ENCODE results near the gene FOXB2. TPM values are rescaled to one million over a fixed set of nuclear protein-coding genes. Genes with fewer than 3 reads are reported as not detected.

Gene FOXB2
- total RNA-seq, 5 donors from 2014 or later (not counting 1 experiment from before 2014, with no cell fraction given): not detected

GRCh38 chr9:77019926-77020412, 514 bp downstream of the FOXB2 start:
- H3K4me1 ChIP-seq (ENCODE audit: control insufficient read depth in 1 of 2, extremely low read depth in 1 of 2, insufficient read depth in 2 of 2, low read length in 2 of 2): peaks cover 0 to 29% of the 10 kb centered on the region in 2 experiments
- H3K4me3 ChIP-seq (ENCODE audit: control insufficient read depth in 1 of 2, extremely low read depth in 1 of 2, low read length in 1 of 2): peak overlapping the region in 1 of 2 donors; percentile 40
- H3K9me3 Mint-ChIP-seq: no peaks in the 10 kb centered on the region
- H3K27me3 Mint-ChIP-seq: peaks cover 58 to 84% of the 10 kb centered on the region in 2 donors
- ATAC-seq (replicated peaks in 1 of 4): no peak
- no peak for DNase-seq
- H3K27me3 ChIP-seq (replicated peaks in 1 of 2; ENCODE audit: control insufficient read depth in 2 of 2, extremely low read depth in 1 of 2, insufficient read depth in 2 of 2, low read length in 1 of 2): peaks cover 26 to 90% of the 10 kb centered on the region in 2 experiments
- CTCF ChIA-PET: no interaction called here
- peaks cover 37 to 45% (median 40%) of the 10 kb centered on the region in 3 donors for H3K4me1 Mint-ChIP-seq
- H3K27ac ChIP-seq (ENCODE audit: low read length): no peak overlapping the region
- 6% methylated on average over 41 of the region's 58 CpGs for WGBS (ENCODE audit: insufficient coverage)
- no peaks in the 10 kb centered on the region for H3K9me3 ChIP-seq
- H3K27ac Mint-ChIP-seq: no peak overlapping the region
- peak overlapping the region in 1 of 3 donors; percentile 66 for H3K4me3 Mint-ChIP-seq
- POLR2A ChIA-PET: no interaction called here
- H3K36me3 ChIP-seq (ENCODE audit: control insufficient read depth in 2 of 2, extremely low read depth in 1 of 2, insufficient read depth in 1 of 2, low read length in 1 of 2): no peaks in the 10 kb centered on the region
- no peaks in the 10 kb centered on the region for H3K36me3 Mint-ChIP-seq

- ChIA-PET POLR2A (no interaction called here), CTCF (no interaction called here)
- H3K4me1 Mint-ChIP-seq: peaks cover 37 to 43% (median 39%) of the 10 kb centered on the region in 3 donors
- no peak overlapping the region for H3K27ac ChIP-seq (ENCODE audit: low read length)
- peaks cover 0 to 29% of the 10 kb centered on the region in 2 experiments for H3K4me1 ChIP-seq (ENCODE audit: control insufficient read depth in 1 of 2, extremely low read depth in 1 of 2, insufficient read depth in 2 of 2, low read length in 2 of 2)
- H3K36me3 ChIP-seq (ENCODE audit: control insufficient read depth in 2 of 2, extremely low read depth in 1 of 2, insufficient read depth in 1 of 2, low read length in 1 of 2): no peaks in the 10 kb centered on the region
- no peak overlapping the region for H3K27ac Mint-ChIP-seq
- H3K9me3 Mint-ChIP-seq: no peaks in the 10 kb centered on the region
- 7% methylated on average over 66 of the region's 75 CpGs for WGBS (ENCODE audit: insufficient coverage)
- DNase-seq: no peak
- peak in 1 of 4 experiments; percentile 45 for ATAC-seq (replicated peaks in 1 of 4)
- no peaks in the 10 kb centered on the region for H3K9me3 ChIP-seq
- H3K27me3 Mint-ChIP-seq: peaks cover 60 to 82% of the 10 kb centered on the region in 2 donors
- H3K4me3 ChIP-seq (ENCODE audit: control insufficient read depth in 1 of 2, extremely low read depth in 1 of 2, low read length in 1 of 2): peak overlapping the region in 1 of 2 donors; percentile 40
- peaks cover 25 to 83% of the 10 kb centered on the region in 2 experiments for H3K27me3 ChIP-seq (replicated peaks in 1 of 2; ENCODE audit: control insufficient read depth in 2 of 2, extremely low read depth in 1 of 2, insufficient read depth in 2 of 2, low read length in 1 of 2)
- H3K4me3 Mint-ChIP-seq: peak overlapping the region in 2 of 3 donors; percentile 51 to 58
- H3K36me3 Mint-ChIP-seq: no peaks in the 10 kb centered on the region
Observed at GRCh38 chr9:77020413-77021290, 1.2 kb downstream of the FOXB2 start.

DNA sequence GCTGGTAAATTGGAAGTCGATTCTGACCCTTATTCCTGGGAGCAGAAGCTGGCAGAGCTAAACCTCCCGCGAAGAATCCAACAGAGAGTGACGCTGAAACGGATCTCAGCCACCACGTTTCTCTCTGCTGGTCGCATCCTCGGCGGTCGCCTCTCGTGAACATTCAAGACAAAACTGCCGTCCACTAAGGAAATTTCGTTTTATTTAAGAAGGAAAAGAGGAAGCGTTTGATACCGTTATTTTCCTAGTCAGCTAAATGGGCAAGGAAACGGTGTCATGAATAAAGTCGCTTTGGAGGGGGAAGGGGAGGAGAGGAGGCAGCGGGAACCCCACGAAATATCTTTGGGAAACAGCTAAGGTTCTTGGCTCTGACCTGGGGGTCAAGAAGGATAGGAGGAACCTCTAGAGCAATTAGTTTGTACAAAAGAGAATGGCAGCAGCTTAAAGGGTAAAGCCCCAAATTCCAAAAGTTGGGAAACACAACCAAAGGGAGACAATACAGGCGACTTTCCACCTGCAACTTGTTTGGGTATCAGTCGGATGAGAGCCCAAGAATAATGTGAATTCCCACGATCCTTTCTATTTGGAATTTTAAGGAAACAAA, 1.9 kb downstream of the FOXB2 start:
- no peaks in the 10 kb centered on the region for H3K36me3 Mint-ChIP-seq
- no peaks in the 10 kb centered on the region for H3K9me3 ChIP-seq
- peak overlapping the region in 2 of 3 donors; percentile 39 to 58 for H3K4me3 Mint-ChIP-seq
- H3K4me3 ChIP-seq (ENCODE audit: control insufficient read depth in 1 of 2, extremely low read depth in 1 of 2, low read length in 1 of 2): peak overlapping the region in 1 of 2 donors; percentile 44
- H3K27ac ChIP-seq (ENCODE audit: low read length): no peak overlapping the region
- DNase-seq: no peak
- H3K36me3 ChIP-seq (ENCODE audit: control insufficient read depth in 2 of 2, extremely low read depth in 1 of 2, insufficient read depth in 1 of 2, low read length in 1 of 2): no peaks in the 10 kb centered on the region
- POLR2A ChIA-PET: no interaction called here
- no peaks in the 10 kb centered on the region for H3K9me3 Mint-ChIP-seq
- peaks cover 65 to 82% of the 10 kb centered on the region in 2 donors for H3K27me3 Mint-ChIP-seq
- H3K4me1 ChIP-seq (ENCODE audit: control insufficient read depth in 1 of 2, extremely low read depth in 1 of 2, insufficient read depth in 2 of 2, low read length in 2 of 2): peaks cover 0 to 29% of the 10 kb centered on the region in 2 experiments
- CTCF ChIA-PET: no interaction called here
- WGBS (ENCODE audit: insufficient coverage): 6% methylated on average over 16 of the region's 22 CpGs
- H3K4me1 Mint-ChIP-seq: peaks cover 37 to 42% (median 39%) of the 10 kb centered on the region in 3 donors
- no peak overlapping the region for H3K27ac Mint-ChIP-seq
- no peak for ATAC-seq (replicated peaks in 1 of 4)
- peaks cover 25 to 77% of the 10 kb centered on the region in 2 experiments for H3K27me3 ChIP-seq (replicated peaks in 1 of 2; ENCODE audit: control insufficient read depth in 2 of 2, extremely low read depth in 1 of 2, insufficient read depth in 2 of 2, low read length in 1 of 2)

DNA sequence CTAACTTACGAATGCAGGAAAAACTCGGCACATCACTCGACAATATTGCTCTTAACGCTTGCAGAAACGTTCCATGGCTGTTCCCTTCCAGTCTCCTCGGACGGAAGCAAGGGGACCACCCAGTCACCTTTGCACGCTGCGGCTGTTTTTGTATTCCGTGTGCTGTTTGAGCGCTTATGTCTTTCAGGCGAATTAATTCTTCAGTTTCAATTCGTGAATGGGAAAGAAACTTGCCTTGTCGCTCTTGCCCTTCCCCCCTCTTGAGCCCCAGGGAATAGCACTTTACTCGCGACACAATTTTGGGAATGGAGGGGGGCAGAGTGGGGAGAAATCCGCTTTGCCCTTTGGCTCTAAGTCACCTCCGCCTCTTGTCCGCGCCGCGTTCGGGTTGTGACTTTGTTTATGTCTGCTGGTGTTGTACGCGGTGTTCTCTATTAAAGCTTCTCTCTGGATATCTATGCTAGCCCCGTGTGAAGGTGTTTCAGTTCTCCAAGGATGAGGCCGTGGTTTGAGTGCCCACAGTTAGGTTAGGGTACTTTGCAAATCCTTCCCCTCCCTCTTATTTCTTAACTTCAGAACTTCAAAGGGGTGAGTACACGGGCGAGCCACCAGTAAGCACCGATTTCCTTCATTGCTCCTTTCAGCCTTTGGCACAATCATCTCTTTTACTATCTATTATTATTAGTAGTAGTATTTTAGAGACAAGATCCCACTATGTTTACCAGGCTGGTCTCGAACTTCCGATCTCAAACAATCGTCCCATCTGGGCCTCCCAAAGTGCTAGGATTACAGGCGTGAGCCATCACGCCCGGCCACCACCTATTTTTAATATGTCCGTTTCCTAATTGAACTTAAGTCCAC, 2.7 kb downstream of the FOXB2 start:
- no peaks in the 10 kb centered on the region for H3K9me3 ChIP-seq
- no peaks in the 10 kb centered on the region for H3K36me3 ChIP-seq (ENCODE audit: control insufficient read depth in 2 of 2, extremely low read depth in 1 of 2, insufficient read depth in 1 of 2, low read length in 1 of 2)
- ATAC-seq (replicated peaks in 1 of 4) (no peak), DNase-seq (no peak)
- Mint-ChIP-seq H3K9me3 (no peaks in the 10 kb centered on the region), H3K4me3 (peak overlapping the region in 2 of 3 donors; percentile 11 to 58), H3K36me3 (no peaks in the 10 kb centered on the region), H3K27me3 (peaks cover 60 to 75% of the 10 kb centered on the region in 2 donors), H3K27ac (no peak overlapping the region), H3K4me1 (peaks cover 37 to 41% (median 37%) of the 10 kb centered on the region in 3 donors)
- H3K4me3 ChIP-seq (ENCODE audit: control insufficient read depth in 1 of 2, extremely low read depth in 1 of 2, low read length in 1 of 2): peak overlapping the region in 1 of 2 donors; percentile 44
- CTCF ChIA-PET: no interaction called here
- H3K4me1 ChIP-seq (ENCODE audit: control insufficient read depth in 1 of 2, extremely low read depth in 1 of 2, insufficient read depth in 2 of 2, low read length in 2 of 2): peaks cover 0 to 29% of the 10 kb centered on the region in 2 experiments
- POLR2A ChIA-PET: no interaction called here
- no peak overlapping the region for H3K27ac ChIP-seq (ENCODE audit: low read length)
- WGBS (ENCODE audit: insufficient coverage): 15% methylated on average over 17 of the region's 37 CpGs
- H3K27me3 ChIP-seq (replicated peaks in 1 of 2; ENCODE audit: control insufficient read depth in 2 of 2, extremely low read depth in 1 of 2, insufficient read depth in 2 of 2, low read length in 1 of 2): peaks cover 22 to 71% of the 10 kb centered on the region in 2 experiments

DNA sequence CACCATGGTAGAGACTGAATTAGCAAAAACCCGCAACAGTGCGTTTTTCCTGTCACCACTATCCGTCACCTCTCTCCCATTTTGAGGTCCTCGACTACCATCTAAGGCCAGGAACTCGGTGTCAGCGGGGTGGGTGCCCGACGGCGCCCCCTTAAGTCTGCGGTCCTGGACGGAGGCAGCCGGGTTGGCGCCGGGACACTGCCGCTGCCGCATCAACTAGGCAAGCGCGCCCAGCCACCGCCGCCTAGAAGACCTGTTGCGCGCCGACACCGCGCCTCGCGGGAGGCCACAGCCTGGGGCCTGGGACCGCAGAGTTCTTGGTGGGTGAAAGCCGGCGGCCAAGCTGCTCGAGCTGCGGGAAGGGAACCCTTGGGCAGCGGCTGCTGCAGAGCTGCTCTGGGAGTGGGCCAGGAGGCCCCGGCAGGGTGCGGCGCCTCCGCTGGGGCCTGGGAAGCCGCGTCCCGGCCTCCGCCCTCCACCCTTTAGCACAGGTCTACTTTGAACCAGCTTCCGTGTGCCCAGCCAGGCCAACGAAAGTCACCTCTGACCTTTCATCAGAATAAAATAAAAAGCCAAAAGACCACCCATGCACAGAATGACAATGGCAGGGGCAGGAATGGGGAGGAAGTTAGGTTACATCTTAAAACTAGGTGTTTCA, 3.5 kb downstream of the FOXB2 start:
- H3K27ac Mint-ChIP-seq: no peak overlapping the region
- DNase-seq (no peak), ATAC-seq (replicated peaks in 1 of 4) (no peak)
- no peaks in the 10 kb centered on the region for H3K9me3 Mint-ChIP-seq
- peaks cover 31 to 35% (median 34%) of the 10 kb centered on the region in 3 donors for H3K4me1 Mint-ChIP-seq
- H3K27me3 Mint-ChIP-seq: peaks cover 52 to 68% of the 10 kb centered on the region in 2 donors
- WGBS (ENCODE audit: insufficient coverage): 5% methylated on average over 39 of the region's 43 CpGs
- no peaks in the 10 kb centered on the region for H3K36me3 Mint-ChIP-seq
- peak overlapping the region in 1 of 3 donors; percentile 58 for H3K4me3 Mint-ChIP-seq
- CTCF ChIA-PET: no interaction called here
- Histone ChIP-seq H3K9me3 (no peaks in the 10 kb centered on the region), H3K27me3 (replicated peaks in 1 of 2; ENCODE audit: control insufficient read depth in 2 of 2, extremely low read depth in 1 of 2, insufficient read depth in 2 of 2, low read length in 1 of 2) (peaks cover 19 to 65% of the 10 kb centered on the region in 2 experiments), H3K27ac (ENCODE audit: low read length) (no peak overlapping the region), H3K4me3 (ENCODE audit: control insufficient read depth in 1 of 2, extremely low read depth in 1 of 2, low read length in 1 of 2) (no peak overlapping the region), H3K4me1 (ENCODE audit: control insufficient read depth in 1 of 2, extremely low read depth in 1 of 2, insufficient read depth in 2 of 2, low read length in 2 of 2) (peaks cover 0 to 29% of the 10 kb centered on the region in 2 experiments), H3K36me3 (ENCODE audit: control insufficient read depth in 2 of 2, extremely low read depth in 1 of 2, insufficient read depth in 1 of 2, low read length in 1 of 2) (no peaks in the 10 kb centered on the region)
- POLR2A ChIA-PET: no interaction called here
